Thoracic aorta (tissue), 2 donors: Measurements from ENCODE around the gene RPTOR. TPM values are rescaled to one million over a fixed set of nuclear protein-coding genes. Genes with fewer than 3 reads are reported as not detected.

Source experiments
- ATAC-seq: fragments of 150-250 bp; one replicate; pipeline ENCODE4 v1.8.0; 2017; ENCODE audit warnings: low read depth; ENCODE audit not compliant: insufficient number of reproducible peaks, low FRiP score
- DNase-seq: peaks from one replicate; pipeline ENCODE4 v3.0.0-alpha.2; 2020; ENCODE audit warnings: low spot score
- H3K27ac ChIP-seq, 2 donors: fragments of 200-600 bp; sonication (generic); 1 replicate in 1 of 2; 2 replicates in 1 of 2; pipeline ENCODE4 v1.5.1; 2016; ENCODE audit warnings: mild to moderate bottlenecking in 2 of 2, moderate library complexity in 2 of 2
- H3K27me3 ChIP-seq: fragments of 200-600 bp; sonication (generic); replicated peaks from 2 replicates; pipeline ENCODE4 v1.6.0; 2016; ENCODE audit warnings: mild to moderate bottlenecking; ENCODE audit not compliant: insufficient read depth
- H3K36me3 ChIP-seq: fragments of 200-600 bp; sonication (generic); one replicate; pipeline ENCODE4 v1.5.1; 2016
- H3K4me1 ChIP-seq, 2 donors: fragments of 200-600 bp; sonication (generic); 1 replicate in 1 of 2; 2 replicates in 1 of 2; pipeline versions ENCODE4 v1.5.1 to v1.6.0; 2016; ENCODE audit warnings: low read depth in 2 of 2, mild to moderate bottlenecking in 1 of 2; ENCODE audit not compliant: control insufficient read depth in 1 of 2
- H3K4me3 ChIP-seq: fragments of 200-600 bp; sonication (generic); 2 replicates; pipeline ENCODE4 v1.5.1; 2016; ENCODE audit warnings: mild to moderate bottlenecking
- H3K9me3 ChIP-seq: fragments of 200-600 bp; sonication (generic); 2 replicates; pipeline ENCODE4 v1.5.1; 2016
- total RNA-seq, 2 donors: library from RNA; depleted of rRNA; stranded (reverse); fragments of >200 nt; gene quantifications; one replicate each; pipeline versions ENCODE4 v1.1.0 to v1.2.3, GENCODE V29; 2016
- TF ChIP-seq, protein P1 (sequence below): fragments of 200-600 bp; sonication (generic); IDR thresholded peaks from one replicate; pipeline ENCODE4 v1.5.1; 2019; ENCODE audit warnings: antibody characterized with exemption

RPTOR gene
- total RNA-seq, 2 donors from 2014 or later, result 42.0 to 47.4 TPM

DNA sequence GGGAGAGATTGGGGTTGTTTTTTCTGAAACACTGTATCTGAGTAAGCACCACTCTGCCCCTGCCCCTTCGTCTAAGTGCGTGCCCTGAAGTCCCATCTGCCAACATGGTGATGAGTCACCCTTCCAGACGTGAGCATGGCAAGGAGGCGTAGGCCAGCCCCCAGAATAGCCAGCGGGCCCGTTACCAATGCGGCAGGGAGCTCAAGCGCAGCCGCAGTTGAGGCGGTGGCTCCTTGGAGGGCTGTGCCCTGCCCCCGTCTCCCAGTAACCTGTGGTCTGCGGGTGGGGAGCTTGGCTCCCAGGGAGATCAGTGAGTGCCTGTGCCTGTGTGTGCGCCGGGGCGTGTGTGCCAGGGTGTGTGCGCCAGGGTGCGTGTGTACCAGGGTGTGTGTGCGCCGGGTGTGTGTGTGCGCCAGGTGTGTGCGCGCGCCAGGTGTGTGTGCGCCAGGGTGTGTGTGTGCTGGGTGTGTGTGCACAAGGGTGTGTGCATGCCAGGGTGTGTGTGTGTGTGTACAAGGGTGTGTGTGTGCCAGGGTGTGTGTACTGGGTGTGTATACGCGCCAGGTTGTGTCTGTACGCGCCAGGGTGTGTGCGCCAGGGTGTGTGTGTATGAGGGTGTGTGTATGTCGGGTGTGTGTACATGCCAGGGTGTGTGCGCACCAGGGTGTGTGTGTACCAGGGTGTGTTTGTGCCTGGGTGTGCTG, 348.4 kb downstream of the RPTOR start:
- Histone ChIP-seq H3K4me3 (no peak overlapping the region), H3K4me1 (peaks cover 13 to 28% of the 10 kb centered on the region in 2 donors), H3K27ac (peak overlapping the region; percentile 16 to 69), H3K27me3 (no peaks in the 10 kb centered on the region), H3K36me3 (peaks cover 8% of the 10 kb centered on the region), H3K9me3 (no peaks in the 10 kb centered on the region)
- TF ChIP-seq, protein P1, sequence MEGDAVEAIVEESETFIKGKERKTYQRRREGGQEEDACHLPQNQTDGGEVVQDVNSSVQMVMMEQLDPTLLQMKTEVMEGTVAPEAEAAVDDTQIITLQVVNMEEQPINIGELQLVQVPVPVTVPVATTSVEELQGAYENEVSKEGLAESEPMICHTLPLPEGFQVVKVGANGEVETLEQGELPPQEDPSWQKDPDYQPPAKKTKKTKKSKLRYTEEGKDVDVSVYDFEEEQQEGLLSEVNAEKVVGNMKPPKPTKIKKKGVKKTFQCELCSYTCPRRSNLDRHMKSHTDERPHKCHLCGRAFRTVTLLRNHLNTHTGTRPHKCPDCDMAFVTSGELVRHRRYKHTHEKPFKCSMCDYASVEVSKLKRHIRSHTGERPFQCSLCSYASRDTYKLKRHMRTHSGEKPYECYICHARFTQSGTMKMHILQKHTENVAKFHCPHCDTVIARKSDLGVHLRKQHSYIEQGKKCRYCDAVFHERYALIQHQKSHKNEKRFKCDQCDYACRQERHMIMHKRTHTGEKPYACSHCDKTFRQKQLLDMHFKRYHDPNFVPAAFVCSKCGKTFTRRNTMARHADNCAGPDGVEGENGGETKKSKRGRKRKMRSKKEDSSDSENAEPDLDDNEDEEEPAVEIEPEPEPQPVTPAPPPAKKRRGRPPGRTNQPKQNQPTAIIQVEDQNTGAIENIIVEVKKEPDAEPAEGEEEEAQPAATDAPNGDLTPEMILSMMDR, result no peak
- DNase-seq, result peak; percentile 30
- no peak for ATAC-seq

DNA sequence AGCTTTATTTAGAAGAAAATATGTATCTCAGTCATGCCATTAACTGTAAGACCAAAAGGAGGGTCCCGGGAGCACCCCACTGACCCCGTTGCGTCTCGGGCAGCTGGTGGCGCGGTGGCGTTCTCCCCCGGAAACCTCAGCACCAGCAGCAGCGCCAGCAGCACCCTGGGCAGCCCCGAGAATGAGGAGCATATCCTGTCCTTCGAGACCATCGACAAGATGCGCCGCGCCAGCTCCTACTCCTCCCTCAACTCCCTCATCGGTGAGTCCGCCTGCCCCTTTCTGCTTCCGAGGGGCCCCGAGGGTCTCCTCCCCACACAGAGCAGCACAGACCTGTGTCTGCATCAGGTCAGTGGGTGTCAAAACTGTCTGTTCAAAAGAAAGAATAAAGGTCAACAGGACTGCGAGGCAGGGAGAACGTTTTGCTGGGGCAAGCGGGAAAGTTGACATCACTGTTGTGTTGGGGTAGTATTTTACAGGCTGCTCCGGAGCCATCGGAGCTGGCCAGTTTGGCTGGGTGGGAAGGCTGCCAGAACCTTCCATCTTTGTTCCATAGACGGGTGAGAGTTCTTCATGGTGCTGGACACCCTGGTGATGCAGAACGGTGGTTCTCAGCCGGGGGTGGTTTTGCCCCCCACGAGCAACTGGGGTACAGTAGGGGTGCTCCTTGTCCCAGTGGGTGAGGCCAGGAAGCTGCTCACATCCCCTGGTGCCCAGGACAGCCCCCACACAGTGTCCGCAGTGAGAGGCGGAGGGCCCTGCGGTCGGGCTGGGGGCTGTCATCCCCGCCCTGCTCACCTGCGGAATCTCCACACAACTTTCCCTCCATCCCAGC, 349.2 kb downstream of the RPTOR start:
- Histone ChIP-seq H3K4me3 (no peak overlapping the region), H3K4me1 (peaks cover 13 to 28% of the 10 kb centered on the region in 2 donors), H3K9me3 (no peaks in the 10 kb centered on the region), H3K27ac (no peak overlapping the region), H3K36me3 (peaks cover 8% of the 10 kb centered on the region), H3K27me3 (no peaks in the 10 kb centered on the region)
- TF ChIP-seq, protein P1, result no peak
- ATAC-seq (no peak), DNase-seq (no peak)

DNA sequence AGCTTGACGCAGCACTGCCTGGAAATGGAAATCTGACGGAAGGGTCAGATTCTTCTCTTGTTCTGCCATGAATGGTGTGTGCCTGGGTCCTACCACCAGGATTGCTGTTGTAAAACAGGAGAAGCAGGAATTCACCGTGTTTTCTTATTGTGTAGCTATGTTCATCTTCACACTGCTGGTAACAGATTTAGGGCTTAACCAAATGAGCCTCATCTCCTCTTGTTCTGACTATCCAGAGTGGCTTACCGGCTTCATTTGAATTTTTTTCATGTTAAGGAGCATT, 349.7 kb downstream of the RPTOR start:
- Histone ChIP-seq H3K27ac (no peak overlapping the region), H3K36me3 (peaks cover 8% of the 10 kb centered on the region), H3K27me3 (no peaks in the 10 kb centered on the region), H3K9me3 (no peaks in the 10 kb centered on the region), H3K4me1 (peaks cover 13 to 28% of the 10 kb centered on the region in 2 donors), H3K4me3 (no peak overlapping the region)
- ATAC-seq, result no peak
- TF ChIP-seq, protein P1, result no peak
- no peak for DNase-seq

DNA sequence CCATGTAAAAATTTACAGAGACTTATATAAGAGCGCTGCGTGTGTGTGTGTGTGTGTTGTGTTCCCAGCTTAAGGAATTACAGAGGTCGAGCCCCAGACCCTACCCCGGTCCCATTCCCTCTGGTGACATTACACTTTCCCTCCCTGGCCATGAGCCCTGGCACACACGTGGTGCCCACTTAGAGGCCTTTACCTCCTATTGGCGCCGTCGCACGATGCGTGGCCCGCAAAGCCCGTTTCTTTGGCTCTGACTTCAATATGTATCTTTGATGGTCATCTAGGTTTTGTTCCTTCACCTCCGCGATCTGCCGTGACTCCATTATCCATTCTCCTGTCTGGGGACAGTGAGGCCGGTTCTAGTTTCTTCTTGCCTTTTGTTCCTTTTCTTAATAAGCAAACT, 350.1 kb downstream of the RPTOR start:
- no peak overlapping the region for H3K27ac ChIP-seq
- no peaks in the 10 kb centered on the region for H3K27me3 ChIP-seq
- TF ChIP-seq, protein P1, result no peak
- H3K9me3 ChIP-seq, result no peaks in the 10 kb centered on the region
- DNase-seq (no peak), ATAC-seq (no peak)
- H3K4me3 ChIP-seq, result no peak overlapping the region
- peaks cover 13 to 28% of the 10 kb centered on the region in 2 donors for H3K4me1 ChIP-seq
- H3K36me3 ChIP-seq, result peaks cover 8% of the 10 kb centered on the region

DNA sequence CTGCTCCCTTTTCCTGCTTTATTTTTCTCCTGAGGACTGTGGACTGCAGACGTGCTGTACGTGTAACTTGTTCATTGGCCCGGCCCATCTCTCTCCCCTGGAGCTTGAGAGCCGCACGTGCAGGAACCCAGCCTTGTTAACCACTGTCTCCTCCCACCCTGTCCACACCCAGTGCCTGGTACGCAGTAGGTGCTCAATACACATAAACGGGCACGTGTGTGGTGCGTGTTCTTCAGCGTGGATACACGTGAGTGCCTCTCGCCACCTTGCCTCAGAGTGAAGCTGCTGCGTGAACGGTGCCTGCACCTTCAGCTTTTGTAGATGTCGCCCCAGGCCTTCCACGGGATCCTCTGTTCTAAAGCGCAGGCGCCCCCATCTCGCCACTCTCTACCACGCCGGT, 350.7 kb downstream of the RPTOR start:
- H3K36me3 ChIP-seq, result peaks cover 8% of the 10 kb centered on the region
- peaks cover 13 to 28% of the 10 kb centered on the region in 2 donors for H3K4me1 ChIP-seq

More for the DNA sequence above, 350.7 kb downstream of the RPTOR start:
- Histone ChIP-seq H3K4me3 (no peak overlapping the region), H3K9me3 (no peaks in the 10 kb centered on the region), H3K27ac (no peak overlapping the region), H3K27me3 (no peaks in the 10 kb centered on the region)
- TF ChIP-seq, protein P1, result no peak
- ATAC-seq, result no peak
- DNase-seq, result no peak
